ENCODE results near the gene PELI1.
A peak's percentile ranks its signal among the peaks of the same experiment; 100 is the strongest.

Gene PELI1

GRCh38 chr2:64120928-64121327 is 23.3 kb downstream of the PELI1 start:
- no peak for DNase-seq (ENCODE audit: low read depth, low spot score)
- TF ChIP-seq CTCF (IDR thresholded peaks at IDR 0.05; ENCODE audit: low read depth, low read length): no peak
- in situ Hi-C loops (cut with HindIII; ENCODE audit: low sequenced_read_pairs): no loop called here
- H3K4me3 ChIP-seq (ENCODE audit: low read depth, low read length): no peak overlapping the region

- in situ Hi-C loops (cut with HindIII; ENCODE audit: low sequenced_read_pairs): no loop called here
- TF ChIP-seq CTCF (IDR thresholded peaks at IDR 0.05; ENCODE audit: low read depth, low read length): no peak
- no peak for DNase-seq (ENCODE audit: low read depth, low spot score)
- H3K4me3 ChIP-seq (ENCODE audit: low read depth, low read length): no peak overlapping the region
Measured at GRCh38 chr2:64120008-64120407, 24.2 kb downstream of the PELI1 start.

GRCh38 chr2:64119369-64119768 is 24.9 kb downstream of the PELI1 start:
- TF ChIP-seq CTCF (IDR thresholded peaks at IDR 0.05; ENCODE audit: low read depth, low read length): no peak
- no peak overlapping the region for H3K4me3 ChIP-seq (ENCODE audit: low read depth, low read length)
- in situ Hi-C loops (cut with HindIII; ENCODE audit: low sequenced_read_pairs): no loop called here
- DNase-seq (ENCODE audit: low read depth, low spot score): no peak

GRCh38 chr2:64115808-64116598 is 28.2 kb downstream of the PELI1 start:
- TF ChIP-seq CTCF (IDR thresholded peaks at IDR 0.05; ENCODE audit: low read depth, low read length): no peak
- DNase-seq (ENCODE audit: low read depth, low spot score): no peak
- in situ Hi-C loops (cut with HindIII; ENCODE audit: low sequenced_read_pairs): no loop called here
- H3K4me3 ChIP-seq (ENCODE audit: low read depth, low read length): no peak overlapping the region

- H3K4me3 ChIP-seq (ENCODE audit: low read depth, low read length): no peak overlapping the region
- TF ChIP-seq CTCF (IDR thresholded peaks at IDR 0.05; ENCODE audit: low read depth, low read length): no peak
- no peak for DNase-seq (ENCODE audit: low read depth, low spot score)
- in situ Hi-C loops (cut with HindIII; ENCODE audit: low sequenced_read_pairs): no loop called here
Measured at GRCh38 chr2:64114912-64115277, 29.3 kb downstream of the PELI1 start.

GRCh38 chr2:64114063-64114911 is 29.9 kb downstream of the PELI1 start:
- TF ChIP-seq CTCF (IDR thresholded peaks at IDR 0.05; ENCODE audit: low read depth, low read length): no peak
- in situ Hi-C loops (cut with HindIII; ENCODE audit: low sequenced_read_pairs): no loop called here
- DNase-seq (ENCODE audit: low read depth, low spot score): peak; percentile 82
- H3K4me3 ChIP-seq (ENCODE audit: low read depth, low read length): no peak overlapping the region
